ENCODE results near the gene FANCC. TPM values are rescaled to one million over a fixed set of nuclear protein-coding genes. Genes with fewer than 3 reads are reported as not detected.

Gene FANCC
- total and polyA plus RNA-seq, 2 of the 8 experiments (the other 6 are each of a cell fraction or from before 2014, with no cell fraction given): 7.8 to 15.2 TPM

DNA sequence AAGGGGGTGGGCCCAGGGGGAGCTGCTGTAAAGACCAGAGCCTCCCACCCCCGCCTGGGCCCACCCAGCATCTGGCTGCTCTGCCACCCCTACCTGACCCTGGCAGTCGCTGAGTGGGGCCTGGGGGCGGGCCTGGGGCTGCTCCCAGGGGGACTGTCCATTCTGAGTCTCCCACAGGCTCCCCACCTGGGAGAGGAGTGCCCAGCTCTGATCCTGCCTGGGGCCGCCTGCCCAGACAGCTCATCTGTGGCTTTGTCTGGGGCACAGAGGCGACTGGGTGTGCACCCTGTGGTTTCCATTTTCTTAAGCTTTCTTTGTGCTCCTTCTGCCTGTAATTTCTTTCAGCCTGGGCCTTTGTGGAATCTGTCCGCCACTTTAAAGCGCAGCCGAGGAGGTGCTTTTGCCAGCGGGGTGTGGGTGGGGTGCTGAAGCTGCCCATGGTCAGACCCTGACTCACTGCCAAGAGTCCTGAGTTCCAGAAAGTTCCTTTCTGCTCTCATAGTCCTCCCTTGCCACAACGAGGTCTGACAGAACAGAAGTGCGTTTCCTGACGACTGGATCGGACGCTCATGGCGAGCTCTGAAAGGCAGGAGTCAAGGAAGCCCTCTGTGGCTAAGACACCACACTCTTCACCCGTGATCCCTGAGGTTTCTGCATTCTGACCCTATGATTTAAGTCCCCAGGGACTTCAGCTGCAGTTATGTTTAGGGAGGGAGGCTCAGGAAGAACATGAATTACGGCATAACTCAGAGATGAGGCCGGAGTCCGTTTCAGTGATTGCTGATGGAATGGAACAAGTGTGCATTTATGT is 225.0 kb downstream of the FANCC start (continued):
- TF ChIP-seq SRF (IDR thresholded peaks at IDR 0.05; ENCODE audit: low read depth, low read length) (no peak), JUND (IDR thresholded peaks at IDR 0.05; ENCODE audit: low read length) (no peak), RXRA (IDR thresholded peaks at IDR 0.05; ENCODE audit: insufficient read depth, low read depth, low read length) (no peak)
